Myometrial cell (primary cell): Measurements from ENCODE around the gene EXD3. TPM values are rescaled to one million over a fixed set of nuclear protein-coding genes. Genes with fewer than 3 reads are reported as not detected.

ENCODE experiments used
- total RNA-seq: library from RNA; depleted of rRNA; stranded (reverse); fragments of >200 nt; gene quantifications from 2 replicates; pipeline ENCODE4 v1.2.3, GENCODE V29; 2015

Gene EXD3
- 7.3 and 22.8 TPM in 2 replicates for total RNA-seq

GRCh38 chr9:137422604-137423513, at the start of gene EXD3, which contains the start of gene NOXA1:
TSS of gene EXD3 (minus strand) at chr9:137423162. CDS start at chr9:137395357, 27,805 bp downstream.
TSS of gene NOXA1 (plus strand) at chr9:137423393. CDS start at chr9:137423530, 137 bp downstream.

GRCh38 chr9:137459152-137459600, 36.2 kb upstream of the EXD3 start, which contains the start of gene NSMF:
TSS of gene NSMF (minus strand) at chr9:137459334. CDS start at chr9:137459102, 232 bp downstream.

GRCh38 chr9:137441289-137441934, 18.4 kb upstream of the EXD3 start, which contains the start of gene ENTPD8:
TSS of gene ENTPD8 (minus strand) at chr9:137441357. CDS start at chr9:137438285, 3,072 bp downstream.

GRCh38 chr9:137302118-137302448, 120.9 kb downstream of the EXD3 start, which contains the start of gene NRARP:
TSS of gene NRARP (minus strand) at chr9:137302271. CDS start at chr9:137301928, 343 bp downstream.

GRCh38 chr9:137277329-137278041, 145.5 kb downstream of the EXD3 start, which contains the start of gene TOR4A:
TSS of gene TOR4A (plus strand) at chr9:137277726. CDS start at chr9:137278690, 964 bp downstream.

Other genes with a start within 250 kb of the EXD3 start
- 10.7 and 16.3 TPM in 2 replicates for gene ANAPC2, start 234.6 kb downstream of the EXD3 start, total RNA-seq
- gene SSNA1, start 234.5 kb downstream of the EXD3 start, total RNA-seq: 69.1 and 154 TPM in 2 replicates
- 9.2 and 14.7 TPM in 2 replicates for gene TPRN, start 222.4 kb downstream of the EXD3 start, total RNA-seq
- 36.5 and 50.7 TPM in 2 replicates for gene TMEM203, start 217.5 kb downstream of the EXD3 start, total RNA-seq
- gene NDOR1, start 217.5 kb downstream of the EXD3 start, total RNA-seq: 12.4 and 19.0 TPM in 2 replicates
- not detected in 2 replicates for gene RNF208, start 200.9 kb downstream of the EXD3 start, total RNA-seq
- 2.3 and 2.8 TPM in 2 replicates for gene CYSRT1, start 198.0 kb downstream of the EXD3 start, total RNA-seq
- not detected in 2 replicates for gene RNF224, start 195.7 kb downstream of the EXD3 start, total RNA-seq
- not detected in 2 replicates for gene SLC34A3, start 192.3 kb downstream of the EXD3 start, total RNA-seq
- 798 and 901 TPM in 2 replicates for gene TUBB4B, start 181.9 kb downstream of the EXD3 start, total RNA-seq
- not detected in 2 replicates for gene STPG3, start 171.9 kb downstream of the EXD3 start, total RNA-seq
- gene NELFB, start 167.8 kb downstream of the EXD3 start, total RNA-seq: 55.5 and 60.5 TPM in 2 replicates
- 51.3 and 58.7 TPM in 2 replicates for gene TOR4A, start 145.4 kb downstream of the EXD3 start, total RNA-seq
- gene NRARP, start 120.9 kb downstream of the EXD3 start, total RNA-seq: 0.18 TPM in 1 of 2 replicates, not detected in the other
- gene NOXA1, start 231 bp upstream of the EXD3 start, total RNA-seq: 0.18 TPM in 1 of 2 replicates, not detected in the other
- gene ENTPD8, start 18.2 kb upstream of the EXD3 start, total RNA-seq: 0.86 TPM in 1 of 2 replicates, not detected in the other
- gene NSMF, start 36.2 kb upstream of the EXD3 start, total RNA-seq: 39.5 and 45.0 TPM in 2 replicates
- under 0.01 TPM in 1 of 2 replicates, not detected in the other for gene PNPLA7, start 127.2 kb upstream of the EXD3 start, total RNA-seq
- gene MRPL41, start 128.7 kb upstream of the EXD3 start, total RNA-seq: 77.3 and 101 TPM in 2 replicates
- 17.6 and 18.3 TPM in 2 replicates for gene DPH7, start 155.8 kb upstream of the EXD3 start, total RNA-seq
- 14.4 and 19.7 TPM in 2 replicates for gene ZMYND19, start 167.3 kb upstream of the EXD3 start, total RNA-seq
- gene ARRDC1, start 182.5 kb upstream of the EXD3 start, total RNA-seq: 14.5 and 31.1 TPM in 2 replicates
- 40.2 and 50.2 TPM in 2 replicates for gene EHMT1, start 195.8 kb upstream of the EXD3 start, total RNA-seq